ENCODE measurements around the gene PROX2.

GRCh38 chr14:74892745-74893144, 16.8 kb upstream of the PROX2 start:
- no peak for TF ChIP-seq EZH2 (IDR thresholded peaks at IDR 0.05; ENCODE audit: insufficient read depth, poor library complexity, severe bottlenecking)
- no peak for TF ChIP-seq EZH2phosphoT487 (IDR thresholded peaks at IDR 0.05; ENCODE audit: insufficient read depth, low read depth)

All from GM23248 (cell line).